ENCODE data around the gene CAST. TPM values are rescaled to one million over a fixed set of nuclear protein-coding genes. Genes with fewer than 3 reads are reported as not detected.

The CAST gene
- total RNA-seq, 2 experiments from 2014 or later = 197 to 200 TPM

GRCh38 chr5:96706433-96707111 lies 44.4 kb downstream of the CAST start:
- CTCF ChIA-PET = no interaction called here
- H3K27me3 ChIP-seq (ENCODE audit: control insufficient read depth in 1 of 2, insufficient read depth in 2 of 2, low read length in 2 of 2) = no peaks in the 10 kb centered on the region
- H3K9me3 ChIP-seq (ENCODE audit: control insufficient read depth in 1 of 2, insufficient read depth in 1 of 2, low read length in 2 of 2) = no peaks in the 10 kb centered on the region
- TF ChIP-seq CTCF (IDR thresholded peaks at IDR 0.05) = no peak
- no peak overlapping the region for H3K27ac ChIP-seq (ENCODE audit: low read depth in 1 of 2, low read length in 2 of 2)
- no peaks in the 10 kb centered on the region for H3K9me3 Mint-ChIP-seq
- no peaks in the 10 kb centered on the region for H3K27me3 Mint-ChIP-seq
- H3K27ac Mint-ChIP-seq = no peak overlapping the region
- H3K36me3 ChIP-seq (ENCODE audit: insufficient read depth, low read length) = peaks cover 6% of the 10 kb centered on the region
- ATAC-seq (ENCODE audit: poor library complexity) (no peak), DNase-seq (no peak)
- no peak overlapping the region for H3K4me3 Mint-ChIP-seq
- intact Hi-C loops (cut with DNase I, micrococcal nuclease) = no loop called here
- H3K4me3 ChIP-seq (ENCODE audit: low read length) = no peak overlapping the region
- peaks cover 22% of the 10 kb centered on the region for H3K4me1 ChIP-seq (ENCODE audit: insufficient read depth, low read length)
- POLR2A ChIA-PET = no interaction called here
- H3K36me3 Mint-ChIP-seq (ENCODE audit: low read depth) = peaks cover 9% of the 10 kb centered on the region
- peaks cover 70% of the 10 kb centered on the region for H3K4me1 Mint-ChIP-seq (ENCODE audit: low read depth)

- CTCF ChIA-PET = interaction anchor here (1.1 to 1.6 kb wide), 2 partner anchors 15 to 18 kb away, joined by 3 to 6 read pairs; no protein-coding TSS in a partner anchor
- no peak for TF ChIP-seq CTCF (IDR thresholded peaks at IDR 0.05)
- no peak overlapping the region for H3K4me3 ChIP-seq (ENCODE audit: low read length)
These were observed 46.4 kb downstream of the CAST start for GRCh38 chr5:96708600-96708999.

GRCh38 chr5:96709152-96709821 lies 47.1 kb downstream of the CAST start:
- intact Hi-C loops (cut with DNase I, micrococcal nuclease) = no loop called here
- POLR2A ChIA-PET = no interaction called here
- no peaks in the 10 kb centered on the region for H3K9me3 ChIP-seq (ENCODE audit: control insufficient read depth in 1 of 2, insufficient read depth in 1 of 2, low read length in 2 of 2)
- no peak for ATAC-seq (ENCODE audit: poor library complexity)
- H3K36me3 ChIP-seq (ENCODE audit: insufficient read depth, low read length) = peaks cover 8% of the 10 kb centered on the region
- Mint-ChIP-seq H3K4me3 (no peak overlapping the region), H3K4me1 (ENCODE audit: low read depth) (peaks cover 70% of the 10 kb centered on the region), H3K27ac (no peak overlapping the region), H3K9me3 (no peaks in the 10 kb centered on the region), H3K36me3 (ENCODE audit: low read depth) (peaks cover 16% of the 10 kb centered on the region), H3K27me3 (no peaks in the 10 kb centered on the region)
- DNase-seq = no peak
- CTCF ChIA-PET = interaction anchor here (1.0 to 1.6 kb wide), 3 partner anchors 14 to 21 kb away, joined by 3 to 6 read pairs (median 3); no protein-coding TSS in a partner anchor
- no peak overlapping the region for H3K4me3 ChIP-seq (ENCODE audit: low read length)
- TF ChIP-seq CTCF (IDR thresholded peaks at IDR 0.05) = no peak
- peaks cover 4% of the 10 kb centered on the region for H3K4me1 ChIP-seq (ENCODE audit: insufficient read depth, low read length)
- H3K27me3 ChIP-seq (ENCODE audit: control insufficient read depth in 1 of 2, insufficient read depth in 2 of 2, low read length in 2 of 2) = no peaks in the 10 kb centered on the region
- H3K27ac ChIP-seq (ENCODE audit: low read depth in 1 of 2, low read length in 2 of 2) = no peak overlapping the region

More at GRCh38 chr5:96708600-96708999, 46.4 kb downstream of the CAST start:
- no peaks in the 10 kb centered on the region for H3K27me3 ChIP-seq (ENCODE audit: control insufficient read depth in 1 of 2, insufficient read depth in 2 of 2, low read length in 2 of 2)
- intact Hi-C loops (cut with DNase I, micrococcal nuclease) = no loop called here
- H3K36me3 ChIP-seq (ENCODE audit: insufficient read depth, low read length) = peaks cover 8% of the 10 kb centered on the region
- H3K27ac ChIP-seq (ENCODE audit: low read depth in 1 of 2, low read length in 2 of 2) = no peak overlapping the region
- H3K27me3 Mint-ChIP-seq = no peaks in the 10 kb centered on the region
- H3K4me1 Mint-ChIP-seq (ENCODE audit: low read depth) = peaks cover 72% of the 10 kb centered on the region
- peaks cover 4% of the 10 kb centered on the region for H3K4me1 ChIP-seq (ENCODE audit: insufficient read depth, low read length)
- no peaks in the 10 kb centered on the region for H3K9me3 ChIP-seq (ENCODE audit: control insufficient read depth in 1 of 2, insufficient read depth in 1 of 2, low read length in 2 of 2)
- peaks cover 15% of the 10 kb centered on the region for H3K36me3 Mint-ChIP-seq (ENCODE audit: low read depth)
- POLR2A ChIA-PET = no interaction called here
- H3K27ac Mint-ChIP-seq = no peak overlapping the region
- DNase-seq (no peak), ATAC-seq (ENCODE audit: poor library complexity) (no peak)
- H3K9me3 Mint-ChIP-seq = no peaks in the 10 kb centered on the region
- no peak overlapping the region for H3K4me3 Mint-ChIP-seq

All from CD4-positive, alpha-beta T cell (primary cell).